Measurements from ENCODE around the gene SH3PXD2A.
"Not testable (repeated sequence)": the region's sequence is repeated elsewhere in the genome, so short reads cannot be mapped to it uniquely, and the experiment has no call there.

Gene SH3PXD2A

GRCh38 chr10:103764296-103765088 lies 90.9 kb downstream of the SH3PXD2A start:
- DNase-seq: no peak

DNA sequence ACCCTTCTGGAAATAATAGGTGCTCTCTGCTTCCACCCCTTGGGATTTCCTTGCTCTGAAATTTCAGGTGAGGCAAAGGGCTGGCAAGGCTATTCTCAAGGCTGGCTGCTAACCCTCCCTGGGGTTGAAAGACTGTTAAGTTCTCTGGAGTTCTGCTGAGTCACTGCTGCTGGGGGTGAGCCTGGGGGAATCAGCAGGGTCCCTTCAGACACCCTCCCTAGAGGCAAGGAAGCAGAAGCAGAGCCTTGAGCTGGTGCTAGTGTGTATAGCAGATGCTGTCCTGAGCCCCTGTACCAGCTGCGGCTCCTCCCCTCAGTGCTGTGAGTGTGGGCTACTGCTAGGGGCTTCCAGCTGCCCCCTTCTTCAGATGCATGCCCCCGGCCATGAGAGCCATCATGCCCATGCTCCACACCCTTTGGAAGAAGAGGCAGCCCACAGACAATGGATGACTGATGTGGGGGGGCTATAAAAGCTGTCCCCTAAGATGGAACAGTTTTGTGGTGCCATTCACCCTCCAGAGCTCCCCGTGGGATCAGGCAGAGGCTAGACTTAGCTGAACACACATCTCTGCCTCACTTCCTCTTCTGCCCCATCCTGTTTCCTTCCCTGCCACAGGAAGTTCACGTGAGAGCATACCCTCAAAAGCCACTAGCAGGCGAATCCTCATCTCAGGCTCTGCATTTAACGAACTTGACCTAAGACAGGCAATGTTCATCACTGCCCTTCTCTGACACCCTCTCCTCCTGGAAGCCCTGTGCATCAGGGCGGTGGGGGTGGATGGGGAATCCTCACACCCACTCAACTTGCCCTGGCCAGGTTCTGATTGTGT lies 91.8 kb downstream of the SH3PXD2A start:
- DNase-seq: peak; percentile 74

DNA sequence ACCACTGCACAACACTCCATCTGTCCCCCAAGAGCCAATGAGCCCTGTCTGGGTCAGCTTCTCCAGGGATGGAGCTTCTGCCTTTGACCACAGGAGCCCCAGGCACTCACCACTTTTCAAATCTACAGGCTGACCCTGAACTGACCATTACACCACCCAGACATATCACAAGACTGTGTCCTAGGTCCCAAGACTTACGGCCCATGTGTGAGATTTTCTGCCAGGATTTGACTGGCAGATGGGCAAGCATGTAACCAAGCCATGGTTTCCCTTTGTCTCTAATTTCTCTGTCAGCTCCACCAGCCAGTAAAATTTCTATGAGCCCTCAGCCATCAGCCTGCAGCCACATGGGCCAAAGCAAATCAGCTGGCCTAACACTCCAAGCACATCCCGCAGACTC lies 92.5 kb downstream of the SH3PXD2A start:
- DNase-seq: no peak

- DNase-seq: no peak
Observed at GRCh38 chr10:103762162-103762561, 93.2 kb downstream of the SH3PXD2A start.

DNA sequence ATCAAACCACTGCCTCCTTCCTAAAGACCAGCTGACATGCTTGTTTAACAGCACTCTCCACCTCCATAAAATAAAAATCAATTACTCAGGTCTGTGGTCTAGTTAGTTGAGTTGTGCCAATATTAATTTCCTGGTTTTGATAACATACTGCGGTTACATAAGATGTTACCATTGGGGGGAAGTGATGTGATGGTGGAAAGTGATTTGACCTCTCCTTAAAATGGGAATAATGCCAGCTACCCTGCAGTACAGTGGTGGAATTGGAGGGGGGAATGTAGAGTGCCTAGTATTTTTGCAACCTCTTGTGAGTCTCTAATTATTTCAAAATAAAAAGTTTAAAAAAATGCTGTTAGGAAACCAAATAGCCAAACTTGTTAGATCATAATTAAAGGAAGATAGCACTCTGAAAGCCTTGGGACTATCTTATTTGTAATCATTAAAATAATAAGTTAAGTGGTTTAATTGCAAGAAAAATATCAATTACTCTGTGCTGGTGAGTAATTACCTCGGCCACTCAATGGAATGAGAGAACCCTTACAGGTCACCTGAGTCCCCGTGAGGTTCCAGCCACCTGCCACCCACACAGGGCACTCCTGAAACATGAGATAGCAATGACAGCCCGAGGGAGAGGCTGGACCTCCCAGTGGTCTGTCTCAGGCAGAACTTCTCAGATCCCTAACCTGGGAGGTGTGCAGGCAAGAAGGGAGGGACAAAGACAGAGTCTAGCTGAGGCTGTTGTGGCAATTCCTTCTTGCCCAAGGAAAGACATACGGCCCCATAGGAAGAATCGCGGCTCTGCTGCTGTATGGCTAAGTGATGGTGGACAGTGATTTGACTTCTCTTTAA lies 94.1 kb downstream of the SH3PXD2A start:
- peak; percentile 26 for DNase-seq

GRCh38 chr10:103760233-103760632 lies 95.1 kb downstream of the SH3PXD2A start:
- not testable (repeated sequence) for DNase-seq

DNA sequence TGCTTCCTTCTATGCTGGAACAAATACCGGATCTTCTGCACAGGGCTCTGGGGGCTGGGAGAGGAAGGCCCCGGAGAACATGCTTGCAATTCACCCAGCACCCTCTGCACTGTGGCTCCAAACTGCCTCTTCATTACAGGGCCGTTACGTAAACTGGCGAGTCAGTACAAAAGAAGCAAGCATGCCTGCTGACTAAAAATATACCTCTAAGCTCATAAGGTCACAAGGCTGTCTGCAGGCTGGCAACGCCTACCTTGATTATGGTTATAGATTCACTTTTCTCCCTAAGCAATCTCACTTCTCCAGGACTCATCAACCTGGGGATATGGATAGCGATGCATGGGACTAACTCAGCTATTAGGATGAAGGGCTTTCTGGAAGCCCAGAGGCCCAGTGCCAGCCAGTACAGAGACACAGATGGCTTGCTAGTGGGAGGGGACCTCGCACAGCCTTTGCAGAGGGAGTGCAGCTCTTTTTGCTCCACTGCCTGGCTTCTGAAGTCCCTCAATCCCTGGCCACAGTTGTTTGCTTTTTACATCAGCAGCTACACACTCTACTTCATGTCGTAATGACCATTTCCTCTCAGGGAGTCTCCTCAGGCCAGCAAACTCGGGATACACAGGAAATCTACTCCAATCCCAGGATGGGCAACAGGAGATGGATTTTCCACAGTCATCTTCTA lies 96.1 kb downstream of the SH3PXD2A start:
- peak; percentile 60 for DNase-seq

DNA sequence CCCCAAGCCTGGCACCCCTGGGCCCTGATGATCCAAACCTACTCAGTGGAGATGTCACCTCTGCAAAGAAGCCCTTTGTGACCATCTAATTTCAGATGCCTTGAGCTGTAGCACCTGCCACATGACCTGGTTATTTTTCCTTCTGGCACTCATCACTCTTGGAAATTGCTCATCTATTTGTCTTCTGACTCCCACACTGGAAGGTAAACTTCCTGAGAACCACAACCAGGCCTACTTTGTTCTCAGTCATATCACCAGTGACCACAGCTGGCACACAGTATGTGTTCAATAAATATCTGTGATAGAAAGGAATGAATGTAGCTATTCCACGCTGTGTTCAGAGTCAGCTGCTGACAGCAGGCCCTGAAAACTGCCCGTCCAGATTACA lies 97.1 kb downstream of the SH3PXD2A start:
- peak; percentile 54 for DNase-seq

GRCh38 chr10:103757531-103758293 lies 97.7 kb downstream of the SH3PXD2A start:
- DNase-seq: peak; percentile 55

- no peak for DNase-seq
Observed at GRCh38 chr10:103756277-103756869, 99.0 kb downstream of the SH3PXD2A start.

GRCh38 chr10:103752680-103753248 lies 102.6 kb downstream of the SH3PXD2A start:
- DNase-seq: no peak

DNA sequence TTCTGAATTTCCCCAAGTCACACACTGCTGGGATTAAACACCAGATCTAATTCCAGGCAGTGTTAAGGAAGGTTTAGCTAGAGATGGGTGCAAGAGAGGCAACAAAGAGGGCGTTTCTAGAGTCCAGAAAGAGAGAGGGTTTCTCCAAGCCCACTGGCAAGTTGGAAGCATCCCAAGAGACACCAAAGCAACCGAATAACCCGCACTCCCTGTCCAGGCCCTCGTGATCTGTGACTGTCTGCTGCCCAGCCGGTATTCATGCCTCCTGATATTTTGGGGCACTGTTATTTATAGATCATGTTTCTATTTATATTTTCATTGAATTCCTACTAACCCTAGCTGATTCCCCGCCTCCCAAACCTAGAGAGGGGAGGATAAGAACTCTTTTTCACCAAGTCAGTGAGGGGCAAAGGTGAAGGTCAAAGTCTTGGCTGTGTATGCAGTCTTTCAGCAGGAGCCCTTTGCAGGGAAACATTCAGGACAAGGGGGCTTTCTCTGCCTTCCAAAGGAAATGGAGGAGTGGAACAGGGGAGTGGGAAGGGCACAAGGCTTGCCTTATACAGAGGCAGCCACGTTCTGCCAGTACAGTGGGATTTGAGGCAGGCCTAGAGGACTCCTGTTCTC lies 103.6 kb downstream of the SH3PXD2A start:
- DNase-seq: no peak

GRCh38 chr10:103750836-103751235 lies 104.5 kb downstream of the SH3PXD2A start:
- no peak for DNase-seq

DNA sequence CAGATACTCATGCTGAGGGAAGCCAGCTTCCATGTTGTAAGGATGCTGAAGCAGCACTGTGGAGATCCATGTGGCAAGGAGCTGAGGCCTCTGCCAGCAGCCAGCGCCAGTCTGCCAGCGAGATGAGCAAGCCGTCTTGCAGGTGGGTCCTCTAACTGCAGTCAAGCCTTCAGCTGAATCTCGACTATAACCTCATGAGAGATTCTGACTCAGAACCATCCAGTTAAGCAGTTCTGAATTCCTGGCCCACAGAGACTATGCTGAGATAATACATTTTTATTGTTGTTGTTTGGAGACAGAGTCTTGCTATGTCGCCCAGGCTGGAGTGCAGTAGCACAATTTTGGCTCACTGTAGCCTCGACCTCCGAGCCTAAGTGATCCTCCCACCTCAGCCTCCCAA lies 105.6 kb downstream of the SH3PXD2A start:
- DNase-seq: no peak

GRCh38 chr10:103748020-103748419 lies 107.4 kb downstream of the SH3PXD2A start:
- no peak for DNase-seq

DNA sequence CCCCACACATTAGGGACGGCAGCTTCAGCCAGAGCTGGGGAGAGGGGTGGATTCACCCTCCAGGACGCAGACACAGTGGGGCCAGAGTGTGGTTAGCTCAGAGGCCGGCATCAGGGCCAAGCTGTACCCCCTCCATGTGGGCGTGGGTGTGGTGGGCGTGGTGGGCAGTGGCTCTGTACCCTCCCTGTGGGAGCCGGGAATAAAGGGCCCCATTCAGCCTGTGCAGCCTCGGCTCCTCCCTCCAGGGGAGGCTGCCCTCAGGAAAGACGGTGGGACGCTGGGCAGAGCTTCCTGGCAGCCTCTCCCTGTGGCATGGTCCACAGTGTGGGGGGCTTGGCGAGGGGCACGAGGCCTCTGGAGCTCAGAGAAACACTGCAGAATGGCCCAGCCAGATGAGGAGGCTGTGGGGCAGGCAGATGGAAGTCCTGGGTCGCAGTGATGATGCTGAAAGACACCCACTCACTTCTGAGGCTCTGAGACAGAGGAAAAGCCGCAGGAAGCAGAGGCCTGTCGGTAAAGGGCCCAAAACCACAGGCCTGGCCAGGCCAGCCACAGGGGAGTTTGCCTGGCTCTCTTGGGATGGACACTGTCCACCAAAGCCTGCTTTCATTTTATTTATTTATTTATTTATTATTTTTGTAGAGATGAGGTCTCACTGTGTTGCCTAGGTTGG lies 108.0 kb downstream of the SH3PXD2A start:
- DNase-seq: no peak

DNA sequence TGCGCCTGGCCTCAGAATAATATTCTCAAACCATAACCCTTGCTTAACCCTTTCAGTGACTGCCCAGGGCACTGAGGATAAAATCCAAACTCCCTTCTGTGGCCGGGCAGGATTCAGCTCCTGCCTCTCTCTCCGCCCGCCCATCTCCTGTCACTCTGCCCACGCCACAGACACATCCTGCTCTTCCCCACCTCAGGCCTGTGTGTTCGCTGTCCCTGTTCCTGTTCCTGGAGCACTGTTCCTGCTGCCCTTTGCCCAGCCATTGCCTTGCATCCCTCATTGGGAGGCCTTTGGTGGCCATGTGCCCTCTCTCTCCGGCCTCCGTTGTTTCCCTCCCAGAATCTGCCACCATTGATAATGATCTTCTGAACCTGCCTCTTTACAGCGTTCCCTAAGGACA lies 108.8 kb downstream of the SH3PXD2A start:
- no peak for DNase-seq

DNA sequence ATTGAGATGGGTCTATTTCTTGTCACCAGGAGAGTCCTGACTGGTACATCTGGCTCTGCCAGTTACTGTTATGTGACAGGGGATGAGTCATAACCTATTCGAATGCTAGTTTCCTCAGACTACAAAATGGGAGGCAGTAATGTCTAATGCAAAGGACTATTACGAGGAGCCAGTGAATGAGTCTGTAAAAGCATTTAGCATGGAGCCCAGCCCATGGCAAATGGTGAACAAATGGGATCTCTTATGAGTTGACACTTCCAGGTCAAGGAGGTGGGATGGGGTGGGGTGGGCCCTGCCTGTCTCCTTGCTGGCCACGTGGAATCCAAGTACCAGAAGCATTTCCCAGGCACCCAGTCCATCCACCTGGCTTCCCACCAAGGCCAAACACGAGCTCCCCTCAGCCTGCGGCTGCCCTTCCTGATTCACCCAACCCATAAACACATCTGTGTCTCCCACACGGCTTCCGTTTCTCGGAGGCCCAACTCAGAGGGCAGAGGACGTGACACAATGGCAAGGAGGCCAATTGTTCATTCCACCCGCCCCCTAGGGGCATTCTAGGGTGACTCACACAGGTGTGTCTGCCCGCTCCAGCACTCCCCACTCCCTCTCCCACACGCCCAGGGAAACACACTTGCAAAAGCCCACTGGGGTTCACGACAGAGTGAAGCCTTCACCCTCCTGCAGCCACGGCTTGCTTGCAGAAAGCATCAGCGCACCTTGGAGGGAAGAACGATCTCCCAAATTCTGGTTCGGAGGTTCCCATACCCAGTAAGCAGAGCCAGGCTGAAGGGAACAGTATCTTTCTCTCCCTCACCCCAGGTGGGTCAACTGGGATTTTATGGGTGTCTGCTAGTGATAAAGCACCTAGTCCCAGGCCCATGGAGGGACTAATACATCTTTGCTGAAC lies 109.8 kb downstream of the SH3PXD2A start:
- DNase-seq: no peak

GRCh38 chr10:103742824-103743223 lies 112.6 kb downstream of the SH3PXD2A start:
- no peak for DNase-seq

Data from NCI-H2171 treated with DMSO at 0.1 percent for 48 hours (cell line).